GM12892 (cell line): ENCODE results near the gene OTUD4.
A peak's percentile ranks its signal among the peaks of the same experiment; 100 is the strongest.

Experiments
- DNase-seq: peaks from one replicate; pipeline ENCODE4 v3.0.0; 2011; ENCODE audit not compliant: insufficient read length
- FAIRE-seq: peaks from 2 replicates; lab custom pipeline; 2011; peaks lifted over from hg19 to GRCh38; lab: Jason Lieb, UNC
- POLR2A ChIP-seq: IDR thresholded peaks from 2 replicates; pipeline ENCODE4 v1.6.1; 2011; ENCODE audit warnings: low read depth, low read length, control low read depth
- POLR2AphosphoS5 ChIP-seq: IDR thresholded peaks from 2 replicates; pipeline ENCODE4 v1.6.1; 2011; ENCODE audit warnings: low read depth, low read length, control low read depth
- TAF1 ChIP-seq: IDR thresholded peaks from 2 replicates; pipeline ENCODE4 v1.6.1; 2011; ENCODE audit warnings: low read depth, mild to moderate bottlenecking, control low read depth, low read length, borderline replicate concordance

The OTUD4 gene

DNA sequence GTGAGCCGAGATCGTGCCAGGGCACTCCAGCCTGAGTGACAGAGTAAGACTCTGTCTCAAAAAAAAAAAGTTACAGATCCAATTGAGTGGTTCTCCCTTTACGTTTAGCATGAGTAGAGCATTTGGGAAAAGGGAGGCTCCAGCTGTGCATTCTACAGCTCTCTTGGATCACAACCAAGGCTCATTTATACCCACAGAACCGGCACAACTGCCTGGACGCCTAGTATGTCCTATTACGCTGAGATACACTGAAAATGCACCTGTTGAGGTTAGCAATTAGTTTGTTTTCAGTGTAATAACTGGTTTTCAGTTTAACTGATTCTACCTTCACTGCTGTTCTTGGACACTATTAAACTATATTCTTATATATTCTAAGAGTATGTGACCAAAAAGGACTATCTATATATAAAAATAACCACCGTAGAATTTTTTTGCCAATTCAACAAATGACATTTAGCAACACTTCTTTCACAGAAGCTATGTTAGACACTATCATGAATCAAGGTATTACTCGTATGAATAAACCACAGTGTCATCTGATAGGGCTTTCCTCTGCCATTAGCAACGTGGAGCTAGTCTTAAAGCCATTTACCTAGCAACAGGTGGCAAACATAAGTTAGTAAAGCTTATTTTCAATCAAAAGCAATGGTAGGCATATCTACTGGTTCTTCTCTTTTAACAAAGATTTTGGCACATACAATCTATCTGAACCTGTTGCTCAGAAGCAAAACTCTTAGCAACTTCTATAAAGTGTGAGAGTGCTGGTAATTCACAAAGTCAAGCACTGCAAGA is 3.6 kb downstream of the OTUD4 start:
- DNase-seq (no peak), FAIRE-seq (no peak)

DNA sequence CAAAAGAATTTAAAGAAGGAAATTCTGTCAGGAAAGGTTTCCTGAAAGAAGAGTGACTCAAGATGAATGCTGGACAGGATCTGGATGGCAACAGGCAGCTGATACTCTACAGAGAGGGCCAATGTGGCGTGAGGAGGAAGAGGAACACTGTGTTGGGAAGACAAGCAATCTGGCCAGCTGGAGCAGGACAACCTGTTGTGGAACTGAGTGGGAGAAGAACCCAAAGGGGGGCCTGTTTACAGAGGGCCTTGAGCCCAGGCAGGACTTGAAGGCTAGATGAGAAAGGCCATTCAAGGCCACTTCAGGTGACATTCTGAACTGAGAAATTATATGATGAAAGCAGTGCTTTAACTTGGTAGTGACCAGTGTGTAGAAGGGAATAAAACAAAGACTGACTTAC is 8.5 kb downstream of the OTUD4 start:
- no peak for FAIRE-seq
- no peak for TF ChIP-seq TAF1
- no peak for TF ChIP-seq POLR2A
- TF ChIP-seq POLR2AphosphoS5 = no peak
- no peak for DNase-seq

More for the DNA sequence above, 3.6 kb downstream of the OTUD4 start:
- TF ChIP-seq POLR2A = no peak
- TF ChIP-seq TAF1 = no peak
- no peak for TF ChIP-seq POLR2AphosphoS5

DNA sequence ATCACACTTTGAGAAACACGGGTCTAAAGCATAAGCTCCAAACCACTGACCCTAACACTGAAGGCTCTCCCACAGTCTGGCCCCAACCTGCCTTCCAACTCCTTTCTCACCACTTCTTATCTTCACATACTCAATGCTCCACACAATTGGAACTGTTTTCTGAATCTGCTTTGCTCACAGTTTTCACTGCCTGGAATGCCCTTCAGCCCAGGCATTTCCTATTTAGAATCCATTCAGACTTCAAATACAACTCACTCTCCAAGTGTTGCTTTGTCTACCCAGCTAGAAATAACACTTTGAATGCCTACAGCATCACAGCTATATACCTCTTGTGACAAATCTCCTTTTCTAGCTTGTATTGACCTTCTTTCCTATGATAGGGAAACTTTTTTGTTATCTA is 10.2 kb downstream of the OTUD4 start:
- DNase-seq (no peak), FAIRE-seq (no peak)
- no peak for TF ChIP-seq POLR2AphosphoS5
- no peak for TF ChIP-seq POLR2A
- TF ChIP-seq TAF1 = no peak

DNA sequence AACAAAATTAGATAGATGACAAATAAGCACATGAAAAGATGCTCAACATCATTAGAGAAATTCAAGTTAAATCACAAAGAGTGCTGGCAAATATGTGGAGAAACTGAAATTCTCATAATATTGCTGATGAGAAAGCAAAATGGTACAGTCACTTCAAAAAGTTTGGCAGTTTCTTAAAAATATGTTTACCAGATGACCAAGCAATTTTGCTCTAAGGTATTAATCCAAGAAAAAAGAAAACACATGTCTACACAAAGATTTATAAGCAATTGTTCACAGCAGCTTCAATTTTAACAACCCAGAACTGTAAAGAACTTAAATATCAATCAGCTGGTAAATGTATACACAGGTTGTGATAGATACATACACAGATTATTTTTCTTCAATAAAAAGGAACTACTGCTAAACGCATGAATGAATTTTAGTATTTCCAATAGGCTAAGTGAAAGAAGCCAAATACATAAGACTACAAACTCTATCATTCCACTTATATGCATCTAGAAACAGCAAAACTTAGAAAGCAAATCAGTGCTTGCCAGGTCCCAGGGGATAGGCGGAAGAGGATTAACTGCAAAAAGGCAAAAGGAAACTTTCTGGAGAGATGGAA is 11.7 kb downstream of the OTUD4 start:
- TF ChIP-seq POLR2AphosphoS5 (no peak), TAF1 (no peak), POLR2A (no peak)
- DNase-seq (no peak), FAIRE-seq (peak; percentile 70)

DNA sequence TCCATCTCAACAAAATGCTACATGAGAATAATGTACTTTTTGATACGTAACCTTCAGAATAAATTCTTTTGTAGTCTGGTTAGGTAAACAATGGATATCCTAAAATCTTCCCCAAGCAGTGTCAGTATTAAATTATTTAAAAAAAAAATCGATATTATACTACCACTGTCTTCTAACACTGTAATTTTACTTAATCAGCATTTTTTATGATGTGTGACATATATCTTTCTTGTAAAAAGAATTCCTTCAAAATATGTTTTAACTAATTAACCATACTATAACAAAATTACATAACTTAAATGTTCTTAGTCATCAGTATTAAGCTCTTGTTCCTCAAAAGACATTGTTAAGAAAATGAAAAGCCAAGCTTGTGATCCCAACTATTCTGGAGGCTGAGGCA is 12.5 kb downstream of the OTUD4 start:
- DNase-seq = no peak
- TF ChIP-seq TAF1 (no peak), POLR2AphosphoS5 (no peak), POLR2A (no peak)
- no peak for FAIRE-seq

DNA sequence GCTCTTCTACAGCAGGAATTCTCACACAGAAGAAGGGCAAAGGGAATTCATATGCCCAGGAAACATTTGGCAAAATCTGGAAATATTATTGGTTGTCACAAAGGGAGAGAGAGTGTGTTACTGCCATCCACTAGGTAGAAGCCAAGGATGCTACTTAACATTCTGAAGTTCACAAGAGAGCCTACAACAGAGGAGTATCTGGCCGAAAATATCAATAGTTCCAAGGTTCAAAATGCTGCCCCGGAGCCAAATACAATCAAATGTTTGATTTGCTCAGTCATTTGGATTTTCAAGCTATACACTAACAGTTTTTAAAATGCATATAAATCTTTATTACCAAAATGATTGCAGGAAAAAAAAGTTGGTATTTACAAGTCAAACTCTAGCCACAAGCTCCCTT is 18.8 kb downstream of the OTUD4 start:
- TF ChIP-seq POLR2A (no peak), POLR2AphosphoS5 (no peak), TAF1 (no peak)
- no peak for FAIRE-seq
- DNase-seq = no peak

DNA sequence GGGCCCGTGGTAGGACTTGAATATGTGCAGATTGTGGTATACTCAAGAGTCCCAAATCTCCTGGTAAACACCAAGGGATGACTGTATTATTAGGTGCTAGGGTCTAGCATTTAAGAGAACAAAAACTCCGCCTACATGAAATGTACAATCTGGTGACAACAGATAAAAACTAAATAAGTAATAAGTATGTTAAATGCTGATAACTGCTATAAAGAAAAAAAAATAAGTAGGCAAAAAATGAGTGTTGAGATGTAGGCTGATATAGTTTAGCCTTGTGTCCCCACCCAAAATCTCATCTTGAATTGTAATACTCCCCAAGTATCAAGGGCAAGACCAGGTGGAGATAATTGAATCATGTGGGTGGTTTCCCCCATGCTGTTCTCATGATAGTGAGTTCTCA is 23.4 kb downstream of the OTUD4 start:
- TF ChIP-seq TAF1 = no peak
- TF ChIP-seq POLR2A = no peak
- no peak for TF ChIP-seq POLR2AphosphoS5
- DNase-seq (no peak), FAIRE-seq (no peak)

DNA sequence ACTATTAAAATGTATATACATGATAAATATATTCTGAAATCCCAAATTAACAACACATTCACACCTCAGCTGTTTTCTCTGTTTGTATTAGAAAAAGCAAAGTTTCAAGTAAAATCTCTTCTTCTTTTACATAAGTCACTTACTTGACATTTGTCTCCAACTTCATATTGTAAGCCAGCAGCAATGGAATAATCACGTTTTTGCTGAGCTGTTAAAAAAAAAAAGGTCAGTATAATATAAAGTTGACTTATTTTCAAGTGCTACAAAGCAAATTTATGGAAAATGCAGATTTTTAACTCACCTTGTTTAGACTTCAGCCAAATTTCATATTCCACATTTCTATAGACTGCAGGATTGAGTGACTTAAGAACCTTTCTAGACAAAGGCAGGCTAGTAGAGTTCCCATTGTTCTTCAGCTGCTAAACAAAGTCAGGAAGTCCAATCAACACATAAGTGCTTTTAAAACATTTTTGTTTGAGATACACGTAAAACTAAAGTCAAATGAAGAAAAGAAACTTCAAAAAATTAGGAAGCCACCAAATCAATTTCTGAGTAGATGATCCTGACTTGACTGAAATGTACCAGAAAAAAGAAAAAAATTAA is 25.0 kb downstream of the OTUD4 start:
- no peak for TF ChIP-seq POLR2A
- no peak for TF ChIP-seq POLR2AphosphoS5
- no peak for TF ChIP-seq TAF1
- DNase-seq (no peak), FAIRE-seq (no peak)

DNA sequence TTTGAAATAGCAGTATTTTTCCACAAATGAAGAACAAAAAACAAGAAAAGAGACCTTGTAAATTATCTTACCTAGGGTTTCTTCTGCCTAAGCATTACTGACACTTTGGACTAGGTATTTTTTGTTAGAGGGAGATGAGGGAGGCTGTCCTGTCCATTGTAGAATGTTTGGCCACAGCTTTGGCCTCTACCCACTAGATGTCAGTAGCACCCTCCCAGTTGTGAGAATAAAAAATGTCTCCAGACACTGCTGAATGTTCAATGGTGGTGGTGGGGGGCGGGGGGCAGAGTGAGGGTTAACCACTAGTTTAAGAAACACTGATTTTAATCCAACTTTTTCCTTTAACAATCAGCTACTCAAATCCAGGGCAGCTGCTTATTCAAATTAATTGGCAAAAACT is 25.8 kb downstream of the OTUD4 start:
- no peak for TF ChIP-seq TAF1
- TF ChIP-seq POLR2A = no peak
- TF ChIP-seq POLR2AphosphoS5 = no peak
- DNase-seq (no peak), FAIRE-seq (peak; percentile 90)

DNA sequence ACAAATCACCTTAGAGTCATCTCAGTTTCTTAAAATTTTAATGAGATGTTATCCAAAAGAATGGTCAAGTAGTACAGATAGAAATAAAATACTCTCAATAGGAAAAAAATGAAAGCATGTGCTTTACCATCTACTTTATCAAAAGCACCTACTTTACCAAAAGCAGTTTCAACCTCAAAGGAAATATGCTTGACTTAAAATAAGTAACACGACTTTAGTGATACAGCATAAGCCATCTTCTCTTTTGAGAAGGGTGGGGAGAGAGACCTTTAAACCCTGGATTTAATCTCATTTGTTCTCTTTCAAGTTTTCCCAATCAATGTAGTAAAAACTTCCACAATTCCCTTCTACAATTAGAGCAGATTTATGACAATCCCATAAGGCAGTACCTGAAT is 26.5 kb downstream of the OTUD4 start:
- peak; percentile 38 for FAIRE-seq
- TF ChIP-seq POLR2AphosphoS5 = no peak
- TF ChIP-seq TAF1 = no peak
- no peak for TF ChIP-seq POLR2A

DNA sequence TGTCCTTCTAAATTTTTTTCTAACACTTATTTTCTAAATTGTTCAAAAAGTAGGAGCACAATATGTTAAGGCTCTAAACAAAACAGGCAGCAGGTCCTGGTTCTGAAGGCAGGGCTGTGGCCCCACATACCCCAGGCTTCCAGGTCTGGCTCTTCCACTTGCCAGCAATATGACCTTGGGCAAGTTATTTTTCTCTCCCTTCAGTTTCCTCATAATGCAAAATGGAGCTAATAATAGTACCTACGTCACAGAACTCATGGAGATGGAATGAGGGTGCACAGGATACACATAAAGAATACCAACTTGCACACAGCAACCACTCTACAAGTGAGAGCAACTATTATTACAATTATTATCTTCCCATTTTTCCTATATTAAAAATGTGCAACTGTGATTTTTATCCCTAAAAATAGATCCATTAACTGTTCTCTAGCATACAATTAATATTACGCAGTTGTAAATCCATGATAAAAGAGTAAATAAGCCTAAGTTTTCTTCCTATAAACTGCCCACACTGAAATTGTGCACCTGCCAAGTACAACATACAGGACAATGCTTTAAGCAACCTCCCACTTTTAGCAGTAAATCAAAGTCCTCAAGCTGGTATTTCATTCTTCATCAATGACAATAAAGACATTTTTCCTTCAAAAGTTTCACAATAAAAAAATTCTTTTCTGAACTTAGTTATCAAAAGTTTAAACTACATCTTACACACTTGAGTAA is 27.0 kb downstream of the OTUD4 start:
- FAIRE-seq = no peak

More for the DNA sequence above, 26.5 kb downstream of the OTUD4 start:
- DNase-seq = no peak

More for the DNA sequence above, 27.0 kb downstream of the OTUD4 start:
- no peak for DNase-seq
- no peak for TF ChIP-seq TAF1
- TF ChIP-seq POLR2A = no peak
- TF ChIP-seq POLR2AphosphoS5 = no peak
